GM18526 (cell line): ENCODE measurements around the gene LENG9.

ENCODE experiments used
- POLR2A ChIP-seq: IDR thresholded peaks from 3 replicates; pipeline ENCODE4 v1.6.1; 2011; ENCODE audit not compliant: insufficient read length; ENCODE audit errors: extremely low read depth

The LENG9 gene

DNA sequence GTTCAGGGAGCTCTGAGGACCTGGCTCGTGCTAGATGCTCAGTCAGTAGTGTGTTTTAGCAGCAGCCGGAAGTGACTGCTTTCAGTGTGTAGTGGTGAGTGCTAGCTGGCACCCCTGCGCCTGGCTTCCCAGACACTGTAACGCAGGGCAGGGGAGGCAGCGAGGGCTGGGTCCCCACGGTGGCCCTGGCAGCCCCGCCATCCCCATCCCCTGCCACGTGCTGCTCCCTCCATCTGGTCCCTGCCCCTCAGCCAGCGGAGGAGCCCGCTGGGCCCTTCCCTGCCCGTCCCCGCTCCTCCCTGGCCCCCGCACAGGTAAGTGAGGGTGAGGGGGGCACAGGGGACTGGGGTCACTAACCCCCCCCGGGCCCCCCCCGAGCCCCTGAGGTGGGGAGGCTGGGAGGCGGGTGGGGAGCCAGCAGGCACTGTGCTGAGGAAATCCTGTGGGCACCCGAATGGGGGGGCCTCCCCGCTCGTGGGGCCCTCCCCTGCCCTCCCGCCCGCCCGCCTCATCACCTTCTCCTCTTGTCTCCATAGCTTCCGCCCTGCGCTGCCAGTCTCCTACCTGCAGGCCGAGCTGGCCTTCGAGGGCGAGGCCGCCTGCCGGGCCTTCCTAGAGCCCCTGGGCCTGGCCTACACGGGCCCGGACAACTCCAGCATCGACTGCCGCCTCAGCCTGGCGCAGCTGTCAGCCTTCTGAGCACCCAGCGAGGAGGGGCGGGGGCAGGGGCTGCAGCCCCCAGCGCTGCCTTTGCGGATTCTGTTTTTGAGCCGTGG, 3.2 kb downstream of the LENG9 start:
- TF ChIP-seq POLR2A: no peak

DNA sequence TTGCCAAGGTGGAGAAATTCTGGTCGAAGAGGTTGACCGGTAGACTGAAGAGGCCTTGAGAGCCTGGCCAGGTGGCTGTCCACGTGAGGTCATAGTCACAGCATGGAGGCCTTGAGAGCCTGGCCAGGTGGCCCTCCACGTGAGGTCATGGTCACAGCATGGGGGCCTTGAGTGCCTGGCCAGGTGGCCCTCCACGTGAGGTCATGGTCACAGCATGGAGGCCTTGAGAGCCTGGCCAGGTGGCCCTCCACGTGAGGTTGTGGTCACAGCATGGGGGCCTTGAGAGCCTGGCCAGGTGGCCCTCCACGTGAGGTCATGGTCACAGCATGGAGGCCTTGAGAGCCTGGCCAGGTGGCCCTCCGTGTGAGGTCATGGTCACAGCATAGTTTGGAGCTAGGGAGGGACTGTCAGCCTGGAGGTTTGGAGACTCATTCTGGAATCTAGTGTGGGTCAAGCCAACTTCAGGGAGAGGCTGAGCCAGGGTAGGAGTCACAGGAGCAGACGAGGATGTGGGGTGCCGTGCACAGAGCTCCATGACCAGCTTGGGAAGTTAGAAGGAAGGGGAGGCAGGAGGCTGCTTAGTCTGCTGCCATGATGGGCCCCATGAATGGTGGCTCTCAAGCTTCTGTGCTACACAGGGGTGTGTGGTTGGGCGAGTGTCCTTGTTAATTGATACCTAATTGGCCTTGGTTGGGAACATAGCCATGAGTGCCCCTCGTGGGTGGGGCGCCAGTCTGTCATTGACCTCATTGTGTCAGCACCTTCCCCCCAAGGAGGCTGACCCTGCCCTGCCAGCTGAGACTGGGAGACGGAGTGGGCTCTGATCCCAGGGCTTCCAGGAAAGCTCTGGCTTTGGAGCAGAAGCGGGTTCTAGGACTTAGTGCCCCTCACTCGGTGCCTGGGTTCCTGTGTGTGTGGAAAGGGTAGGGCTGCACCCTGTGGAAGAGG, 4.0 kb downstream of the LENG9 start:
- TF ChIP-seq POLR2A: no peak

DNA sequence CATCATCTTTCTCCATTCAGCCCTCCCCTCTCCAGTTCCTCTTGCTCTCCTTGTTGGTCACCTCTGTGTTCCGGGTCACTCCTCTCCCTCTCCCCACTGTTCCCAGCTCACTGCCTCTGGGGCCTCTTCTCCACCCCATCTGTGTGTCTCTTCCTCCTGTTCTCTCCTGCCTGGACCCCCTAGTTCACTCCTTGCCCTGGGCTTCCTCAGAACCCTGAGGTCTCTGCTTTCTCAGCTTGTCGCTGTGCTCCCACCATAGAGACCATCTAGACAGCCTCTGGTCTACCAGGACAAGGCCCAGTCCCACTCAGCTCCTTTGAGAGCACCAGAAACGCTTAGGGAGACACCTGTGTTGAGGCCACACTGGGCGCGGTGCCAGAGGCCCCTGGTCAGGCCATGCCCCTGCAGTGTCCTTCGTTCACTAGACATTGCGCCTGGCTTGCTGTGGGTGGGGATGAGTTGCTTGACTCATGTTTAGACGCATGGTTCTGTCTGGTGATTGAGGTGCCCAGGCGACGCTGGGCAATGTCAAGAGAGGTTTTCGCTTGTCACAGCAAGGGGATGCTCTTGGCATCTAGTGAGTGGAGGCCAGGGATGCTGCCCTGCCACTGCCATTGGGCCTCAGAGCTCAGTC, 4.8 kb downstream of the LENG9 start:
- TF ChIP-seq POLR2A: no peak

DNA sequence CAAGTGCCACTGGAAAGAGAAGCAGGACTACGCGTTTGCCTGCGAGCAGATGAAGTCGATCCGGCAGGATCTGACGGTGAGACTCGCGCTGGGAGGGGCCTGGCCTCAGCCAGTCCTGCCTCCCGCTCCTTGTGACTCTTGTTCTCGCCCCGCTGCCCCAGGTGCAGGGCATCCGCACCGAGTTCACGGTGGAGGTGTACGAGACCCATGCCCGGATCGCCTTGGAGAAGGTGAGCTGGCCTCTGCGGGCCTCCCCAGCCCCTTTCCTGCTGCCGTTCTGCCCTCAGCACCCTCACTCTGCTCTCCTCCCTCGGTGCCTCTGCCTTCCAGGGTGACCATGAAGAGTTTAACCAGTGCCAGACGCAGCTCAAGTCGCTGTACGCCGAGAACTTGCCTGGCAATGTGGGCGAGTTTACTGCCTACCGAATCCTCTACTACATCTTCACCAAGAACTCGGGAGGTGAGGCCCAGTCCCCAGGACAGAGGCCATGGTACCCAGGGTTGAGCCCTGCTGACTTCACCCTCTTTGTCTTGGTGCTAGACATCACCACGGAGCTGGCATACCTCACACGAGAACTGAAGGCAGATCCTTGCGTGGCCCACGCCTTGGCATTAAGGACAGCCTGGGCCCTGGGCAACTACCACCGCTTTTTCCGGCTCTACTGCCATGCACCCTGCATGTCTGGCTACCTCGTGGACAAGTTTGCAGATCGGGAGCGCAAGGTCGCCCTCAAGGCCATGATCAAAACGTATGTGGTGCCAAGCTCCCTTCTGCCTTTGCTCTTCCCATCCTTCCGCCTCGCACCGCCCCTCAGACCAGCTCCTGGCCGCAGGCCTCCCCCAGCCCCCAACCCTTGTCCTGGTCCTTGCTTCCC, 5.6 kb downstream of the LENG9 start:
- no peak for TF ChIP-seq POLR2A

DNA sequence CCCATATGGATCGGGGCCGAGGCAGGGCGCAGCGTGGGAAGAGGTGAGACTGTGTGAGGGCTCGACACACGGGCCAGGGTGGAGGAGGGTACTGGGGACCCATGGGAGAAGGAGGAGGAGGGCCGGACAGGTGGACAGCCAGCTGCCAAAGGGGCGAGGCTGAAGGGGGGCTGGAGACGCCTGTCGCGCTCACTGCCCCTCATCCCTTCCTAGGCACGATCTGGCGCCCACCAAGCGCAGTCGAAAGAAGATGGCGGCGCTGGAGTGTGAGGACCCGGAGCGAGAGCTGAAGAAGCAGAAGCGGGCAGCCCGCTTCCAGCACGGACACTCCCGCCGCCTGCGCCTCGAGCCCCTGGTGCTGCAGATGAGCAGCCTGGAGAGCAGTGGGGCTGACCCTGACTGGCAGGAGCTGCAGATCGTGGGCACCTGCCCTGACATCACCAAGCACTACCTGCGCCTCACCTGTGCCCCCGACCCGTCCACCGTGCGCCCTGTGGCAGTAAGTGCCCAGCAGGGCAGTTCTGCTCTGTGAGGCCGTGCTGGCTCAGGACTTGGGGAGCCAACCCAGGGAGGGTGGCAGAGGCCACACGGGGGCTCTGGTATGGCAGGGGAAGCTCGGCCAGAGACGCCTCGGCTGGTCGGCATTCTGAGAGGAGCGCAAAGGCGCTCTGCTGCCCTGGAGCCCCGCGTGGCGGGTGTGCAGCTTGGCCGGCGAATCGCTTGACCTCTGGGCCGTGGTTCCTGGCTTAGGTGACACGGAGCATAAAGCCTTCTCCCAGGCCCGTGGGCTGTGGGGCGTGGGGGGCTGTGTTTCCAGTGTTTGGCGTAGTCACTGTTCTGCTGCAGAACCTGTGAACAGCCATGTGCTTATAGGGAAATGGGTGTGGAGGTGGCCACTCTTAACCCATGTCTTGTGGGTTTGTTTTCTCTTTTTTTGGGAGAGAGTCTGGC, 6.9 kb downstream of the LENG9 start:
- TF ChIP-seq POLR2A: no peak

DNA sequence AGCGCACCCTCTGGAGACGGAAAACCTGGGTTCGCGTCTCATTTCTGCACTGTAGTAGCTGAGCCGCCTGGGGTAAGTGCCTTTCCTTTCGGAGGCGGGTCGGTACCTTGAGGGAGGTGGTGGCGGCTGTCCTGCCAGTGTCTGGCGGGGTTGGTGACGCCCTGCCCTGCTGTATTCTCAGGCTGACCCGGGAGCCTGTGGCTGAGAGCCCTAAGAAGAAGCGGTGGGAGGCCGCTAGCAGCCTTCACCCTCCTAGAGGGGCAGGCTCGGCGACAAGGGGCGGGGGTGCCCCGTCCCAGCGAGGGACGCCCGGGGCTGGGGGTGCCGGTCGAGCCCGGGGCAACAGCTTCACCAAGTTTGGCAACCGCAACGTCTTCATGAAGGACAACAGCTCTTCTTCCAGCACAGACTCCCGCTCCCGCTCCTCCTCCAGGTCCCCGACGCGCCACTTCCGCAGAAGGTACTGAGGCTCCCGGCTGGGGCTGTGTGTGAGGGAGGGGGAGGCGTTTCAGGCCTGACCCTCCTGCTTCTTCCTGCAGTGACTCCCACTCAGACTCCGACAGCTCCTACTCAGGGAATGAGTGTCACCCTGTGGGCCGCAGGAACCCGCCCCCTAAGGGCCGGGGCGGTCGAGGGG, 7.7 kb downstream of the LENG9 start:
- TF ChIP-seq POLR2A: no peak

DNA sequence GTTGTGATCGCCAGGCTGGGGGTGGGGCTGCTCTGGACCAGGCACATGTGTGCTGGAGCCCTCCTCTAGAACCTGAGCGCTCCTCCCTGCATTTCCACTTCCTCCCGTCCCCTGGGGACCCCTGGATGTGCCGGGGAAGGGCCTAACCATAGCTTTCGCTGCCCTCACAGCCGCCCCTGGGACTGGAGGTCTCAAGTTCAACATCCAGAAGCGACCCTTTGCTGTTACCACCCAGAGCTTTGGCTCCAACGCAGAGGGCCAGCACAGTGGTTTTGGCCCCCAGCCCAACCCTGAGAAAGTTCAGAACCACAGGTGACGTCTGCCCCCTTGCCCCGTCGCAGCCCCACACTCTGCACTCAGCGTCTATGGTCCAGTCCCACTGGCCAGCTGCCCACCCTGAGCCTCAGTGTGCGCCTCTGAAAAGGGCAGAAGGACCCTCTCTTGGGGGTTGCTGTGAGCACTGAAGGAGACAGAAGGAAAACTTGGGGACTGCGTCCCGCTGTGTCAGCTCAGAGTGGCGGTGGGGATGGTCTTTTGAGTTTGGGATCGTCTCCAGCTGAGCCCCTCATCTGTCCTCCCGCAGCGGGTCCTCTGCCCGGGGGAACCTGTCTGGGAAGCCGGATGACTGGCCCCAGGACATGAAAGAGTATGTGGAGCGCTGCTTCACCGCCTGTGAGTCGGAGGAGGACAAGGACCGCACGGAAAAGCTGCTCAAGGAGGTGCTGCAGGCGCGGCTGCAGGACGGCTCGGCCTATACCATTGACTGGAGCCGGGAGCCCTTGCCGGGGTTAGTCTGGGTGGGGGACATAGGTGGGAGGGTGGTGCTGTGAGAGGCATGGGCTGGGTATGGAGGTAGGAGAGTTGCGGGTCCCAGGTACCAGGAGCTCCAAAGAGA, 8.6 kb downstream of the LENG9 start:
- no peak for TF ChIP-seq POLR2A

DNA sequence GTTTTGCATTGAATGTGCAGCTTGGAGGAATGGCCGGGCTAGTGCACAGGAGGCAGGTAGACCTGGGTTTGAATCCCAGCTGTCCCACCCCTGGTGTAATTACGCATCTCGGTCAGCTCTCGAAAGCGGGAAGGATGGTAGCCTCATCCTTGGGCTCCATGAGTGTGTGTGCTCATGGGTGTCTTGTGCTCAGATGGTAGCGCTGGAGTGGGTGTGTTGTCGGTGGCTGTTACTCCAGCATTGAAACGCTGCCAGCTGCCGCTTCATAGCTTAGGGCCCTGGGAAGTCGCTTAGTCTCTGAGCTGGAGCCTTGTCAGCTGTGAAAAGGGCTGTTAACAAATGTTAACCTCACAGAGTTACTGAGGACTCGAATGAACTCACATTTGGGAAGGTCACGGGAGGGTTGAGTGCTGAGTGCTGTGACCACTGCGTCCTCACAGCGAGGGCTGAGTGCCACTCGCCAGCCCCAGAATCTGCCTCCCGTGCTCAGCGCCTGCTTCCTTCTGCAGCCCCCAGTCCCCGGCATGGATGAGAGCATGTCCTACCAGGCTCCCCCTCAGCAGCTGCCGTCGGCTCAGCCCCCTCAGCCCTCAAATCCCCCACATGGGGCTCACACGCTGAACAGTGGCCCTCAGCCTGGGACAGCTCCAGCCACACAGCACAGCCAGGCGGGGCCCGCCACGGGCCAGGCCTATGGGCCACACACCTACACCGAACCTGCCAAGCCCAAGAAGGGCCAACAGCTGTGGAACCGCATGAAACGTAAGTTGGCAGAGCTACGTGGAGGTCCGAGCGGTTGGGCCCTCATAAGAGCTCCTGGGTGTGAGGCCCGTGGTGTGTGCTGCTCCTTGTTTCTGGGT, 9.4 kb downstream of the LENG9 start:
- TF ChIP-seq POLR2A: no peak

DNA sequence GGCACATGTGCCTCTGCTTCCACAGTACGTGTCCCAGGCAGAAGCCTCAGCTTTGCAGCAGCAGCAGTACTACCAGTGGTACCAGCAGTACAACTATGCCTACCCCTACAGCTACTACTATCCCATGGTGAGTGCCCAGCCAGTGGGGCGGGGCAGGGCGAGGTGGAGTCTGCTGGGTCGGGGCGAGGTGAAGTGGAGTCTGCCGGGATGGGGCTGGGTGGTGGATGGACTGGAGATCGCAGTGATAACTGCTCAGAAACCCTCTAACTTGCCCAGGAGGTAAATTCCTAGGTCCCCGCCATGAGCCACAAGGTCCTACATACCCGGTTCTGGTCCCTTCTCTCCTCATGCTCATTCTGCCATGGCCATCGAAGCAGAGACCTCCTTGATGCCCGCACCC, 11.0 kb downstream of the LENG9 start:
- no peak for TF ChIP-seq POLR2A

DNA sequence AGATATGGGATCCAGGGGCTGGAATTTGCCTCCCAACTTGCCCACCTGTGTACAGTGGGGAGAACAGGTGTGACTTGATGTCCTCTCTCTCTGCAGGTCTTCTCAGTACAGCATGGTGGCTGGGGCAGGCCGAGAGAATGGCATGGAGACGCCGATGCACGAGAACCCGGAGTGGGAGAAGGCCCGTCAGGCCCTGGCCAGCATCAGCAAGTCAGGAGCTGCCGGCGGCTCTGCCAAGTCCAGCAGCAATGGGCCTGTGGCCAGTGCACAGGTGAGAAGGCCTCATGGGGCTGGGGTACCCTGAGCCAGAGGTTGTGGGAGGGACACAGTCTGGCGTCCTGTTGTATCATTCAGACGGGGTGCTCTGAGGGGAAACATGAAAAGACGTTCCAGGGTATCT, 11.6 kb downstream of the LENG9 start:
- no peak for TF ChIP-seq POLR2A

DNA sequence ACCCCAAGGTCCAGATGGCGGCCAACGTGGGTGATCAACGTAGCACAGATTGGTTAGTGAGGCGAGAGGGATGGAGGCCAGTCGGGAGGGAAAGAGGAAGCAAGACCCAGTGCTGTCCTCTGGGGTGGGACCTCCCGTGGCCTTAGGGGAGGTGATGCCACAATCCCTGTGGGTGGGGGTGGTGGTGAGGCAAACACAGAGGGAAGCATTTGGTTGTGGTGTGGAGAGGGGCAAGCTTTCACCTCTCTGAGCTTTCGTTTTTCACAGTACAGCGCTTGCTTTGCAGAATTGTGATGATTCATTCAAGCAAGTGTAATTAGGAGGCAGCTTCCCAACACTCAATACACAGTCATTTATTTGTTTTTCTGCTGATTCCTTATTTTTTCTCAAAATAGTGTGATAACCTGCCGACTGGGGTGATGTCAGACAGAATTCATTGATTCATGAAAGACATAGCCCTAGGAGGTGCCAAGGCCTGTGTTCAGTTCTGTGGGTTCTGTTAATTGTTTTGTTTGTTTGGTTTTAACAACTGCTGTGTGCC, 12.2 kb downstream of the LENG9 start:
- no peak for TF ChIP-seq POLR2A
